ENCODE measurements around the gene RPS13. TPM values are rescaled to one million over a fixed set of nuclear protein-coding genes. Genes with fewer than 3 reads are reported as not detected.
A peak's percentile ranks its signal among the peaks of the same experiment; 100 is the strongest.
"Not testable (repeated sequence)": the region's sequence is repeated elsewhere in the genome, so short reads cannot be mapped to it uniquely, and the experiment has no call there.

RPS13 gene
- total RNA-seq, 4 donors from 2014 or later = 454 to 1,423 (median 780) TPM

DNA sequence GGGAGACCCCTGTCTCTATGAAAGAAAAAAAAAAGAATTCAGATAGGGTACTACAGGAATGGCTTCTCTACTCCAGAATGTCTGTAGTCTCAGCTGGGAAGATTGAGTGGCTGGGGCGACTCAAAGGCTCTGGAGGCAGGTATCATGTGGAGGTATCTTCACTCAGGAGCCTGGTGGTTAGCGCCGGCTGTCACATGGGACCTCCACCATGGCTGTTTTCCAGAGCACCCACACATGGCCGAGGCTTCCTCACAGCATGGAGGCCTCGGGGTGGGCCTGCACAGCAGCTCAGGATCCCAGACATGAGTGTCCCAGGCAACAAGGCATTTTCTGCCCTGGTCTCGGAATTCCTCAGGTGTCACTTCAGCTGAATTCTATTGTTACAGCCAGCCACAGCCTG lies 10.1 kb downstream of the RPS13 start:
- Histone ChIP-seq H3K9me3 (no peaks in the 10 kb centered on the region), H3K27me3 (no peaks in the 10 kb centered on the region), H3K4me3 (no peak overlapping the region), H3K36me3 (peaks cover 0 to 4% (median 0%) of the 10 kb centered on the region in 4 donors), H3K27ac (no peak overlapping the region), H3K4me1 (no peaks in the 10 kb centered on the region)
- TF ChIP-seq, protein P1, sequence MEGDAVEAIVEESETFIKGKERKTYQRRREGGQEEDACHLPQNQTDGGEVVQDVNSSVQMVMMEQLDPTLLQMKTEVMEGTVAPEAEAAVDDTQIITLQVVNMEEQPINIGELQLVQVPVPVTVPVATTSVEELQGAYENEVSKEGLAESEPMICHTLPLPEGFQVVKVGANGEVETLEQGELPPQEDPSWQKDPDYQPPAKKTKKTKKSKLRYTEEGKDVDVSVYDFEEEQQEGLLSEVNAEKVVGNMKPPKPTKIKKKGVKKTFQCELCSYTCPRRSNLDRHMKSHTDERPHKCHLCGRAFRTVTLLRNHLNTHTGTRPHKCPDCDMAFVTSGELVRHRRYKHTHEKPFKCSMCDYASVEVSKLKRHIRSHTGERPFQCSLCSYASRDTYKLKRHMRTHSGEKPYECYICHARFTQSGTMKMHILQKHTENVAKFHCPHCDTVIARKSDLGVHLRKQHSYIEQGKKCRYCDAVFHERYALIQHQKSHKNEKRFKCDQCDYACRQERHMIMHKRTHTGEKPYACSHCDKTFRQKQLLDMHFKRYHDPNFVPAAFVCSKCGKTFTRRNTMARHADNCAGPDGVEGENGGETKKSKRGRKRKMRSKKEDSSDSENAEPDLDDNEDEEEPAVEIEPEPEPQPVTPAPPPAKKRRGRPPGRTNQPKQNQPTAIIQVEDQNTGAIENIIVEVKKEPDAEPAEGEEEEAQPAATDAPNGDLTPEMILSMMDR (IDR thresholded peaks at IDR 0.05) = no peak
- TF ChIP-seq POLR2AphosphoS5 (IDR thresholded peaks at IDR 0.05) = no peak
- TF ChIP-seq POLR2A (IDR thresholded peaks at IDR 0.05) = no peak
- TF ChIP-seq EP300 (IDR thresholded peaks at IDR 0.05; ENCODE audit: low read depth) = no peak
- WGBS, 2 donors (ENCODE audit: low coverage in 1 of 2) = 94% methylated on average over 6 of the region's 6 CpGs; no CpG with 5 or more reads in 1 of the 2 donors
- in situ Hi-C loops (cut with MboI; ENCODE audit: low pct_ligation_motif_present in 1 of 4, low pct_unique_long_range_greater_than_20kb in 1 of 4, low sequenced_read_pairs in 3 of 4) (loop anchor here in 3 of 4 donors (10.0 to 25.0 kb wide), 3 partner anchors 123 to 255 kb away; no protein-coding TSS in a partner anchor), intact Hi-C loops (cut with DNase I; ENCODE audit: low total_unique reads) (no loop called here)
- no peak for DNase-seq

DNA sequence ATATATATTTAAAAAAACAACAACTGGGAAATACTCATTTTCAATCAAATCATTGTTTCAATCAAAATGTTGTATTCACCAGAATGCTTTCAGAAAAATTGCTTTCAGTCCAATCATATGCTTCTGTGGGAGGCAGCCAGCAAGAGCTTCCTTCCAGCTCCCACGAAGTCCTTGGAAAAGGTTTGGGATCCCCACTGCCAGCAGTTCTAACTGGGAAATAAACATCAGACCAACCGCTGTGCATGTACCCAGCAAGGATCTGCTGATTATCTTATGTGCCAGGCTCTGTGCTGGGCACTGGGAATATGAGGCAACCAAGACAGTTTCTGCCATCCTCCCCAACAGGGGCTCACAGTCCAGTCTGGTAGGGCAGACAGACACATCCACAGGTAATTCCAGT lies 10.8 kb downstream of the RPS13 start:
- in situ Hi-C loops (cut with MboI; ENCODE audit: low pct_ligation_motif_present in 1 of 4, low pct_unique_long_range_greater_than_20kb in 1 of 4, low sequenced_read_pairs in 3 of 4) (loop anchor here in 3 of 4 donors (10.0 to 25.0 kb wide), 3 partner anchors 122 to 254 kb away; no protein-coding TSS in a partner anchor), intact Hi-C loops (cut with DNase I; ENCODE audit: low total_unique reads) (no loop called here)
- Histone ChIP-seq H3K4me3 (no peak overlapping the region), H3K27me3 (no peaks in the 10 kb centered on the region), H3K4me1 (no peaks in the 10 kb centered on the region), H3K27ac (no peak overlapping the region), H3K9me3 (no peaks in the 10 kb centered on the region), H3K36me3 (peaks cover 0 to 3% (median 0%) of the 10 kb centered on the region in 4 donors)
- TF ChIP-seq POLR2A (IDR thresholded peaks at IDR 0.05) = no peak
- TF ChIP-seq EP300 (IDR thresholded peaks at IDR 0.05; ENCODE audit: low read depth) = no peak
- WGBS, 2 donors (ENCODE audit: low coverage in 1 of 2) = 72% methylated on average over 2 of the region's 2 CpGs; no CpG with 5 or more reads in 1 of the 2 donors
- DNase-seq = no peak

DNA sequence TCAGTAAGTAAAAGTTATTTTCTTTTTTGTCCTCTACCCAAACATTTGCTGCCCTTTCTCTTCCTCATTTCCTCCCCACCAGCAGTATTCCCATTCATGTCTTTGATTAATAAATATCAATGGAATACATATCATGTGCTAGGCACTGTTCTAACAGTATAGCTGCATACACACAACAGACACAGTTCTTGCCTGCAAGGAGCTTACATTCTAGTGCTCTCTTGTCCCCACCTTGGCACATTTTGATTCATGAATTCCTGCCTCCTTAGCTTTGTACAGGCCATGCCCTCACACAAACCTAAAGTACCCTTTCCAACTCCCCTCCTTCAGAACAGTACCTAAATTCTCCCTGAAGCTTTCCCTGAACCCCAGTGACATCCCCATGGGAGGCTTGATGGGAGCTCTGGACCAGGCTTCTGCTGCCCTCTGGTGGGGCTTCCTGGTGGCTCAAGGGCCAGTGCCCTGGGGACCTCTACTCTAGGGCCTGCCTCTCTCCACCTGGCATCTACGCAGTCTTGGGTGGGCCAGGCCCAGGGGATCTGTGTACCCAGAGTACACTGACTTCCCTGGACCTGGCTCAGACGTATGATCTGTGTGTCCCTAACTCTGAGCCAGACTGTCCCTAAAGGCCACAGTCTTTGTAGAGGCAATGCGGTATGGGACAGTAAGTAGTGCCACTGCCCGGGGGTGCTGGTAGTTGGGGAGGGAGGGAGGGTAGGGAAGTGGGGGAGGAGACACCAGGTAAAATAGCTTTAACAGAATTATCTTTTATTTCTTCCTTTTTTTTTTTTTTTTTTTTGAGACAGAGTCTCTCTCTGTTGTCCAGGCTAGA lies 14.1 kb downstream of the RPS13 start:
- Histone ChIP-seq H3K27ac (no peak overlapping the region), H3K27me3 (no peaks in the 10 kb centered on the region), H3K36me3 (no peaks in the 10 kb centered on the region), H3K4me1 (no peaks in the 10 kb centered on the region), H3K9me3 (no peaks in the 10 kb centered on the region), H3K4me3 (no peak overlapping the region)
- DNase-seq = peak; percentile 74
- TF ChIP-seq, protein P1 (IDR thresholded peaks at IDR 0.05) = peak; percentile 69 to 78 (median 75)
- TF ChIP-seq POLR2AphosphoS5 (IDR thresholded peaks at IDR 0.05) = no peak
- 71% methylated on average over 4 of the region's 4 CpGs; no CpG with 5 or more reads in 1 of the 2 donors for WGBS, 2 donors (ENCODE audit: low coverage in 1 of 2)
- in situ Hi-C loops (cut with MboI; ENCODE audit: low pct_ligation_motif_present in 1 of 4, low pct_unique_long_range_greater_than_20kb in 1 of 4, low sequenced_read_pairs in 3 of 4) (loop anchor here in 3 of 4 donors (5.0 to 25.0 kb wide), 4 partner anchors 116 to 251 kb away; no protein-coding TSS in a partner anchor), intact Hi-C loops (cut with DNase I; ENCODE audit: low total_unique reads) (no loop called here)

DNA sequence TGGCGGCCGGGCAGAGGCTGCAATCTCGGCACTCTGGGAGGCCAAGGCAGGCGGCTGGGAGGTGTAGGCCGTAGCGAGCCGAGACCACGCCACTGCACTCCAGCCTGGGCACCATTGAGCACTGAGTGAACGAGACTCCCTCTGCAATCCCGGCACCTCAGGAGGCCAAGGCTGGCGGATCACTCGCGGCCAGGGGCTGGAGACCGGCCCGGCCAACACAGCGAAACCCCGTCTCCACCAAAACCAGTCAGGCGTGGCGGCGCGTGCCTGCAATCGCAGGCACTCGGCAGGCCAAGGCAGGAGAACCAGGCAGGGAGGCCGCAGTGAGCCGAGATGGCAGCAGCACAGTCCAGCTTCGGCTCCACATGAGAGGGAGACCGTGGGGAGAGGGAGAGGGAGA lies 26.3 kb downstream of the RPS13 start:
- in situ Hi-C loops (cut with MboI; ENCODE audit: low pct_ligation_motif_present in 1 of 4, low pct_unique_long_range_greater_than_20kb in 1 of 4, low sequenced_read_pairs in 3 of 4) = loop anchor here in 2 of 4 donors (25.0 kb wide), 1 partner anchor 239 kb away; no protein-coding TSS in a partner anchor
- H3K27me3 ChIP-seq; intact Hi-C loops (cut with DNase I; ENCODE audit: low total_unique reads): not testable (repeated sequence)

DNA sequence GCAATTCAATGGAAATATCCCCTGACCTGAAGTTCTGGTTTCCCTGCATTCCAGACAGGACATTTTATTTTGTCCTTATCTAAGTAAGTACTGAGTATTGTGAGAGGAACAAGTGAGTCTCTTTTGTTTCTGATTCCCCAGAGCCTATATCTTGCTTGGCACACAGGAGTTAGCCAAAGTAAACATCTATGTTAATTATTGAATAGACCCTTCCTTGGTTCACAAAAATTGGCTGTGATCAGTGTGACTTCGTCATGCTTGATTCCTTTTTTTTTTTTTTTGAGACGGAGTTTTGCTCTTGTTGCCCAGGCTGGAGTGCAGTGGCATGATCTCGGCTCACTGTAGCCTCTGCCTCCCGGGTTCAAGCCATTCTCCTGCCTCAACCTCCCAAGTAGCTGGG lies 29.0 kb downstream of the RPS13 start:
- H3K36me3 ChIP-seq; H3K9me3 ChIP-seq; DNase-seq; H3K27me3 ChIP-seq; H3K4me1 ChIP-seq; in situ Hi-C loops (cut with MboI; ENCODE audit: low pct_ligation_motif_present in 1 of 4, low pct_unique_long_range_greater_than_20kb in 1 of 4, low sequenced_read_pairs in 3 of 4); H3K4me3 ChIP-seq; intact Hi-C loops (cut with DNase I; ENCODE audit: low total_unique reads): not testable (repeated sequence)
- H3K27ac ChIP-seq = peak overlapping the region in 1 of 4 donors; percentile 25
- WGBS, 2 donors (ENCODE audit: low coverage in 1 of 2) = 30 to 57% methylated on average over 2 to 4 of the region's 4 CpGs

More for the DNA sequence above, 26.3 kb downstream of the RPS13 start:
- H3K36me3 ChIP-seq, H3K4me3 ChIP-seq, H3K27ac ChIP-seq, DNase-seq, H3K4me1 ChIP-seq, H3K9me3 ChIP-seq: not testable (repeated sequence)
- 80 to 99% methylated on average over 1 to 17 of the region's 27 CpGs for WGBS, 2 donors (ENCODE audit: low coverage in 1 of 2)
